Rectal smooth muscle tissue (tissue), 1 donor: ENCODE data around the gene CLTCL1.
"Not testable (repeated sequence)": the region's sequence is repeated elsewhere in the genome, so short reads cannot be mapped to it uniquely, and the experiment has no call there.

ENCODE experiments used
- H3K27ac ChIP-seq: one replicate; pipeline ENCODE4 v1.7.0; 2013; ENCODE audit warnings: low read depth, low read length, inconsistent platforms
- H3K27me3 ChIP-seq: one replicate; pipeline ENCODE4 v1.7.0; 2013; ENCODE audit warnings: low read length; ENCODE audit not compliant: control insufficient read depth, insufficient read depth
- H3K36me3 ChIP-seq: one replicate; pipeline ENCODE4 v1.7.0; 2013; ENCODE audit warnings: low read length; ENCODE audit not compliant: control insufficient read depth, insufficient read depth
- H3K4me1 ChIP-seq: one replicate; pipeline ENCODE4 v1.7.0; 2013; ENCODE audit warnings: low read length; ENCODE audit not compliant: control insufficient read depth, insufficient read depth
- H3K4me3 ChIP-seq: one replicate; pipeline ENCODE4 v1.7.0; 2013; ENCODE audit warnings: low read length
- H3K9ac ChIP-seq: one replicate; pipeline ENCODE4 v1.7.0; 2013; ENCODE audit warnings: low read length

CLTCL1 gene

GRCh38 chr22:19287076-19287707 lies 4.3 kb downstream of the CLTCL1 start:
- H3K27ac ChIP-seq, result no peak overlapping the region

GRCh38 chr22:19285831-19286230 lies 5.7 kb downstream of the CLTCL1 start:
- Histone ChIP-seq H3K27ac (no peak overlapping the region), H3K4me3 (no peak overlapping the region), H3K9ac (no peak overlapping the region), H3K27me3 (no peaks in the 10 kb centered on the region), H3K4me1 (no peaks in the 10 kb centered on the region), H3K36me3 (no peaks in the 10 kb centered on the region)

More at GRCh38 chr22:19287076-19287707, 4.3 kb downstream of the CLTCL1 start:
- no peak overlapping the region for H3K9ac ChIP-seq
- H3K27me3 ChIP-seq, result no peaks in the 10 kb centered on the region
- H3K36me3 ChIP-seq, result no peaks in the 10 kb centered on the region
- H3K4me1 ChIP-seq, result no peaks in the 10 kb centered on the region
- no peak overlapping the region for H3K4me3 ChIP-seq

GRCh38 chr22:19279143-19279542 lies 12.4 kb downstream of the CLTCL1 start:
- H3K9ac ChIP-seq, H3K36me3 ChIP-seq, H3K27me3 ChIP-seq, H3K27ac ChIP-seq, H3K4me1 ChIP-seq, H3K4me3 ChIP-seq: not testable (repeated sequence)

GRCh38 chr22:19277785-19278184 lies 13.7 kb downstream of the CLTCL1 start:
- no peak overlapping the region for H3K9ac ChIP-seq
- H3K27me3 ChIP-seq, result no peaks in the 10 kb centered on the region
- H3K36me3 ChIP-seq, result no peaks in the 10 kb centered on the region
- H3K4me3 ChIP-seq, result no peak overlapping the region
- no peaks in the 10 kb centered on the region for H3K4me1 ChIP-seq
- H3K27ac ChIP-seq, result no peak overlapping the region

- Histone ChIP-seq H3K36me3 (no peaks in the 10 kb centered on the region), H3K27ac (no peak overlapping the region), H3K4me3 (no peak overlapping the region), H3K4me1 (no peaks in the 10 kb centered on the region), H3K9ac (no peak overlapping the region), H3K27me3 (no peaks in the 10 kb centered on the region)
Observed at GRCh38 chr22:19275919-19276600, 15.5 kb downstream of the CLTCL1 start.

GRCh38 chr22:19275513-19275912 lies 16.0 kb downstream of the CLTCL1 start:
- no peaks in the 10 kb centered on the region for H3K36me3 ChIP-seq
- H3K27ac ChIP-seq, result no peak overlapping the region
- H3K9ac ChIP-seq, result no peak overlapping the region
- H3K4me1 ChIP-seq, result no peaks in the 10 kb centered on the region
- H3K4me3 ChIP-seq, result no peak overlapping the region
- H3K27me3 ChIP-seq, result no peaks in the 10 kb centered on the region

- no peaks in the 10 kb centered on the region for H3K4me1 ChIP-seq
- no peaks in the 10 kb centered on the region for H3K27me3 ChIP-seq
- no peaks in the 10 kb centered on the region for H3K36me3 ChIP-seq
- no peak overlapping the region for H3K27ac ChIP-seq
- H3K9ac ChIP-seq, result no peak overlapping the region
- no peak overlapping the region for H3K4me3 ChIP-seq
Observed at GRCh38 chr22:19275104-19275503, 16.4 kb downstream of the CLTCL1 start.

GRCh38 chr22:19271856-19272535 lies 19.5 kb downstream of the CLTCL1 start:
- Histone ChIP-seq H3K4me3 (no peak overlapping the region), H3K27me3 (no peaks in the 10 kb centered on the region), H3K4me1 (no peaks in the 10 kb centered on the region), H3K27ac (no peak overlapping the region), H3K9ac (no peak overlapping the region), H3K36me3 (no peaks in the 10 kb centered on the region)

- Histone ChIP-seq H3K4me3 (no peak overlapping the region), H3K9ac (no peak overlapping the region), H3K27me3 (no peaks in the 10 kb centered on the region), H3K27ac (no peak overlapping the region), H3K4me1 (no peaks in the 10 kb centered on the region), H3K36me3 (no peaks in the 10 kb centered on the region)
Observed at GRCh38 chr22:19271273-19271855, 20.2 kb downstream of the CLTCL1 start.

- Histone ChIP-seq H3K9ac (no peak overlapping the region), H3K4me3 (no peak overlapping the region), H3K4me1 (no peaks in the 10 kb centered on the region), H3K27ac (no peak overlapping the region), H3K36me3 (no peaks in the 10 kb centered on the region), H3K27me3 (no peaks in the 10 kb centered on the region)
Observed at GRCh38 chr22:19270873-19271272, 20.6 kb downstream of the CLTCL1 start.

- Histone ChIP-seq H3K27me3 (no peaks in the 10 kb centered on the region), H3K9ac (no peak overlapping the region), H3K4me1 (no peaks in the 10 kb centered on the region), H3K27ac (no peak overlapping the region), H3K36me3 (no peaks in the 10 kb centered on the region), H3K4me3 (no peak overlapping the region)
Observed at GRCh38 chr22:19266547-19267086, 24.9 kb downstream of the CLTCL1 start.

- no peak overlapping the region for H3K4me3 ChIP-seq
Observed at GRCh38 chr22:19265779-19266178, 25.7 kb downstream of the CLTCL1 start.

More at GRCh38 chr22:19265779-19266178, 25.7 kb downstream of the CLTCL1 start:
- Histone ChIP-seq H3K4me1 (no peaks in the 10 kb centered on the region), H3K36me3 (no peaks in the 10 kb centered on the region), H3K27me3 (no peaks in the 10 kb centered on the region), H3K9ac (no peak overlapping the region), H3K27ac (no peak overlapping the region)
